HG03095 (cell line): ENCODE results near the gene RAD18.

Experiments used
- ATAC-seq: cut with Tn5 transposase; IDR thresholded peaks from one replicate; pipeline ENCODE4 v1.9.1; 2021; ENCODE audit warnings: moderate library complexity; ENCODE audit not compliant: unreplicated experiment

Gene RAD18

GRCh38 chr3:8966820-8967348 is 3.6 kb upstream of the RAD18 start:
- ATAC-seq, result no peak

DNA sequence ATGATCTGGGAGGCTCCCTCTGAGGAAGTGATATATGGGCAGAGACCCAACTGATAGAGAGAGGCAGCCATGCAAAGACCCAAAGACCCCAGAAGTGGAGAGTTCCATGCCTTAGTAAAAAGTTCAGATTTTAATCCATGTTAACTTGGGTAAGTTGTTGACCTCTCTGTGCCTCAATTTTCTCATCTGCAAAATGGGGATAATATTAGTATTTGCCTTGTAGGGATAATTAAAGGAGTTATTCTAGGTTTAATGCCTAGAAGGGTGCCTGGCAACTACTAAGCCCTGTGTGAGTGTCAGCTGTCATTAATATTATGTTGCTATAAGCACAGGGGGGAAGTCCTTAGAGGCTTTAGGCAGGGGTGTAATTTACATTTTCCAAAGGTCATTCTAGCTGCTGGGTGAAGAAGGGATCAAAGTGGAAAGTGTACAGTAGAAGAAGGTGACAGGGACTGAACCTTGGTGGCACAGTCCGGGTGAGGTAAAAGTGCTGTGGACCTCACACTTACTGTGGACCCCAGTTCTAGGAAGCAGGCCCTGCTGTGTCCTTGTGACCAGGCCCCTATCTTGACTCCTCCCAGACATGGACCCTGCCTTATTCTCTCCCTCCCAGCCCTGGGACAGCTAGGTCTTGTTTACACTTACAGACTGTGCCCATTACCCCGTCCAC is 3.0 kb upstream of the RAD18 start:
- ATAC-seq, result no peak

GRCh38 chr3:8964436-8965370 is 1.4 kb upstream of the RAD18 start:
- ATAC-seq, result no peak

DNA sequence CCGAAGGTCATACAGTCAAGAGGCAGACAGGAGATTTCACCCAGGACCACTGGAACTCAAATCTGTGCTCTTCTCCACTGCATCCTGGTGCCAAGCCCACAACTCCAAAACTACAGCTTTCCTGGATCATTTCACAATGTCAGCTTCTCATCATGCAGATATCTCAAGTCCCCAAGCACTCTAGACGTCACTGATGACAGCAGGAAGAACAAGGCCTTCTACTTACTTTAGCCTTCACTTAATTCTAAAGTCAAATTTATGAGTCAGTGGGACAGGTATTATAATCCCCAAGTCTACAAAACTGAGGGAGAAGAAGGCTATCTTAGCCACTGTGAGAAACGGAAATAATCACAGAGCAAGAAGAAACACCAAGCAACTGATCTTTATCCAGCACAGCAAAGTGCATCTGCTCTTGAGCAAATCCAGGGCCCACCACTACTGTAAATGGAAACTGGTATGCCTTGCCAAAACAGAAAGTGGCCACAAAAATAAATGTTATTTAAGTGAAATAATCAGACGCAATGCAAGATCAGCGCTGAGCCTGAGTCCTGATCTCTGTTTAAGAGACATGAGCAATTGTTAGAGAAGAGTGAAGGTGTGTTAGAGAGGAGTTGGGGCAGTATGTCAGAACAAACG is 928 bp downstream of the RAD18 start:
- no peak for ATAC-seq

GRCh38 chr3:8959668-8960067 is 3.6 kb downstream of the RAD18 start:
- no peak for ATAC-seq

- peak; percentile 93 for ATAC-seq
These were observed 8.1 kb downstream of the RAD18 start for GRCh38 chr3:8954938-8955763.

- no peak for ATAC-seq
These were observed 10.0 kb downstream of the RAD18 start for GRCh38 chr3:8953313-8953712.

DNA sequence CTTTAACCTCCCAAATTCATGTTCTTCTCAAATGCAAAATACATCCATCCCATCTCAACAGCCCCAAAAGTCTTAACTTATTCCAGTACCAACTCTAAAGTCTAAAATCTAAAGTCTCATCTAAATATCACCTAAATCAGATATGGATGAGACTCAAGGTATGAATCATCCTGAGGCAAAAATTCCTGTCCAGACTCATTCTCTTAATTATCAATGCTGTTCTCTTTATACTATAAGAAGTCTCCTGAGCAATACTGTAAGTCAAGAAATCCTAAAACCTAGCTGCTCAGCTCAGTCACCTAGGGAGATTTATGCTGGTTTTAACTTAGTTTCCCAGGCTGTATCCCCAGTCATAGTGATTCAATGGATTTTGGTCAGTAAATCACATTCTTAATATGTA is 11.1 kb downstream of the RAD18 start:
- ATAC-seq, result no peak

DNA sequence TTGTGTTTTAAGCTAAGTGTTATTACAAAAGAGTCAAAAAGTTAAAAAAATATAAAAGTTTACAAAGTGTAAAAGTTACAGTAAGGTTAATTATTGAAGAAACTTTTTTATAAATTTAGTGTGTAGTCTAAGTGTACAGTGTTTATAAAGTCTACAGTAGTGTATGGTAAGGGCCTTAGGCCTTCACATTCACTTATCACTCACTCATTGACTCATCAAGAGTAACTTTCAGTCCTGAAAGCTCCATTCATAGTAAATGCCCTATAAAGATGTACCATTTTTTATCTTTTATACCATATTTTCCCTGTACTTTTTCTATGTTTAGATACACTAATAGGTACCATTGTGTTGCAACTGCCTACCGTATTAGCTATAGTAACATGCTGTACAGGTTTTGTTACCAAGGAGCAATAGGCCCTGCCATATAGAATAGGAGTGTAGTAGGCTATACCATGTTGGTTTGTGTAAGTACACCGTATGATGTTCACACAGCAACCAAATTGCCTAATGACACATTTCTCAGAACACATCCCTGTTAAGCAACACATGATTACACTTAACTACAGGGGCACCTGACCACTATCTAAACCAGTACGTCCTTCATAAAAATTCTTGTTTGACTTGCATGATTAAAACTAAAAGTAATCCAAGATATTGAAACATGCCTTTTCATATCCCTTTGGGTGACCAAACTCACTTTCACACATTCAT is 17.2 kb downstream of the RAD18 start:
- no peak for ATAC-seq

GRCh38 chr3:8942746-8943488 is 20.4 kb downstream of the RAD18 start:
- ATAC-seq, result no peak

DNA sequence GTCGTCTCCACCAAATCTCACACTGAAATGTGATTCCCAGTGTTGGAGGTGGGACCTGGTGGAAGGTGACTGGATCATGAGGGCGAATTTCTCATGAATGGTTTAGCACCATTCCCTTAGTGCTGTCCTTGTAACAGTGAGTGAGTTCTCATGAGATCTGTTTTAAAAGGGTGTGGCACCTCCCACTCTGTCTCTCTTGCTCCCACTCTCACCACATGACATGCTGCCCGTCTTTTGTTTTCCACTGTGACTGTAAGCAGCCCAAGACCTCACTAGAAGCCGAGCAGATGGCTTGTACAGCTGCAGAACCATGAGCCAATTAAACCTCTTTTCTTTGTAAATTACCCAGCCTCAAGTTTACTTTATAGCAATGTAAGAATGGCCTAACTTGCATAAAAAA is 21.2 kb downstream of the RAD18 start:
- ATAC-seq, result no peak

GRCh38 chr3:8938021-8938420 is 25.3 kb downstream of the RAD18 start:
- no peak for ATAC-seq

- no peak for ATAC-seq
These were observed 25.9 kb downstream of the RAD18 start for GRCh38 chr3:8937064-8938020.

- no peak for ATAC-seq
These were observed 30.8 kb downstream of the RAD18 start for GRCh38 chr3:8932507-8932906.

GRCh38 chr3:8931342-8931741 is 31.9 kb downstream of the RAD18 start:
- no peak for ATAC-seq

DNA sequence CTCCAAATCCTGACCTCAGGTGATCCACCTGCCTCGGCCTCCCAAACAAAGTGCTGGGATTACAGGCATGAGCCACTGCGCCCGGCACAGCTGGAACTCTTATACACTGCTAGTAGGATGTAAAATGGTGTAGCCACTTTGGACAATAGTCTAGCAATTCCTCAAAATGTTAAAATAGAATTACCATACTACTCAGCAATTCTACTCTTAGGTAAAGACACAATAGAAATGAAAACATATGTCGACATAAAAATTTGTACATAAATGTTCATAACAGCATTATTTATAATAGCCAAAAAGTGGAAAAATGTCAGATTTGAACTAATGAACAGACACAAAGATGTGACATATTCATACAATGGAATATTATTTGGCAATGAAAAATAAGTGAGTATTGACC is 33.4 kb downstream of the RAD18 start:
- no peak for ATAC-seq

- ATAC-seq, result no peak
These were observed 48.8 kb downstream of the RAD18 start for GRCh38 chr3:8914491-8914890.

- ATAC-seq, result no peak
These were observed 51.5 kb downstream of the RAD18 start for GRCh38 chr3:8911781-8912180.
